Measurements from ENCODE around the gene RAB8A.
A peak's percentile ranks its signal among the peaks of the same experiment; 100 is the strongest.

The RAB8A gene
- total RNA-seq = 71.7 to 86.1 (median 79.2) reads per million in 4 donors

GRCh38 chr19:16111160-16111908 is at the start of gene RAB8A:
Gene RAB8A (plus strand): TSS chr19:16111889. CDS start chr19:16111902, 13 bp downstream.
- DNase-seq = peak; percentile 96 to 100 (median 98)

- no peak for DNase-seq
These were observed 49.7 kb upstream of the RAB8A start for GRCh38 chr19:16061943-16062342.

GRCh38 chr19:16062789-16063188 is 48.9 kb upstream of the RAB8A start:
- peak in 4 of 5 donors; percentile 54 to 66 (median 60) for DNase-seq

GRCh38 chr19:16064209-16064889 is 47.3 kb upstream of the RAB8A start:
- DNase-seq = no peak

- DNase-seq = peak in 2 of 5 donors; percentile 35 to 77
These were observed 45.0 kb upstream of the RAB8A start for GRCh38 chr19:16066611-16067104.

GRCh38 chr19:16067205-16067938 is 44.3 kb upstream of the RAB8A start:
- no peak for DNase-seq

GRCh38 chr19:16068696-16069259 is 42.9 kb upstream of the RAB8A start:
- DNase-seq = no peak

GRCh38 chr19:16069813-16070365 is 41.8 kb upstream of the RAB8A start:
- DNase-seq = no peak

GRCh38 chr19:16070366-16070990 is 41.2 kb upstream of the RAB8A start:
- peak; percentile 70 to 93 (median 80) for DNase-seq

GRCh38 chr19:16071072-16071691 is 40.5 kb upstream of the RAB8A start:
- DNase-seq = no peak

GRCh38 chr19:16073481-16073880 is 38.2 kb upstream of the RAB8A start:
- no peak for DNase-seq

GRCh38 chr19:16073988-16074387 is 37.7 kb upstream of the RAB8A start:
- peak in 1 of 5 donors; percentile 44 for DNase-seq

GRCh38 chr19:16074488-16075365 is 37.0 kb upstream of the RAB8A start:
- no peak for DNase-seq

- no peak for DNase-seq
These were observed 36.1 kb upstream of the RAB8A start for GRCh38 chr19:16075430-16076153.

- DNase-seq = peak; percentile 76 to 97 (median 80)
These were observed 35.3 kb upstream of the RAB8A start, which contains the start of gene TPM4 for GRCh38 chr19:16076154-16076957. Gene TPM4 (plus strand): TSS chr19:16076495. CDS start chr19:16076566, 71 bp downstream.

- peak in 1 of 5 donors; percentile 56 for DNase-seq
These were observed 34.6 kb upstream of the RAB8A start for GRCh38 chr19:16076958-16077611.

- DNase-seq = no peak
These were observed 33.5 kb upstream of the RAB8A start for GRCh38 chr19:16077984-16078758.
